Caco-2 (cell line): ENCODE measurements around the gene ATXN3L. TPM values are rescaled to one million over a fixed set of nuclear protein-coding genes. Genes with fewer than 3 reads are reported as not detected.

ENCODE experiments used
- BruUV-seq: library from RNA; stranded (reverse); fragments of 400-500 nt; replicated peaks from 2 replicates; lab custom pipeline; 2021; lab: Mats Ljungman, UMichigan
- CTCF ChIA-PET: fragments of 300-600 bp; sonication (Branson Sonifier 250); formaldehyde crosslinking; loops from one replicate; lab custom pipeline; 2022; ENCODE audit warnings: antibody characterized with exemption; lab: Charles Lee
- POLR2A ChIA-PET: fragments of 300-600 bp; sonication (Branson Sonifier 250); formaldehyde crosslinking; loops from one replicate; lab custom pipeline; 2022; ENCODE audit warnings: antibody characterized with exemption; lab: Charles Lee
- DNase-seq, 2 experiments: peaks; one replicate each; pipeline versions ENCODE4 v3.0.0 to v3.0.0-alpha.2; 2020 to 2022
- H3K27me3 ChIP-seq: replicated peaks from 2 replicates; pipeline ENCODE4 v1.6.0; 2011; ENCODE audit warnings: low read length; ENCODE audit not compliant: control insufficient read depth, insufficient read depth
- H3K36me3 ChIP-seq: 2 replicates; pipeline ENCODE4 v1.5.1; 2011; ENCODE audit warnings: low read length; ENCODE audit not compliant: control insufficient read depth, insufficient read depth
- H3K4me1 ChIP-seq: fragments of 250-450 bp; sonication (Bioruptor Pico); 2 replicates; pipeline ENCODE4 v1.5.1; 2020; ENCODE audit warnings: mild to moderate bottlenecking
- H3K4me3 ChIP-seq: 2 replicates; pipeline ENCODE4 v1.5.1; 2011; ENCODE audit warnings: low read depth, mild to moderate bottlenecking, control low read depth, low read length
- H3K9me3 ChIP-seq: fragments of 250-450 bp; sonication (Bioruptor Pico); 2 replicates; pipeline ENCODE4 v1.5.1; 2020; ENCODE audit warnings: mild to moderate bottlenecking, moderate library complexity
- H3K27ac Mint-ChIP-seq: one replicate; pipeline ENCODE4 v1.8.0; 2022; ENCODE audit warnings: mixed read lengths; ENCODE audit not compliant: unreplicated experiment
- H3K27me3 Mint-ChIP-seq: one replicate; pipeline ENCODE4 v1.8.0; 2022; ENCODE audit warnings: mixed read lengths; ENCODE audit not compliant: insufficient read depth, unreplicated experiment
- H3K36me3 Mint-ChIP-seq: one replicate; pipeline ENCODE4 v1.8.0; 2022; ENCODE audit warnings: mild to moderate bottlenecking, mixed read lengths; ENCODE audit not compliant: insufficient read depth, unreplicated experiment
- H3K4me1 Mint-ChIP-seq: one replicate; pipeline ENCODE4 v1.8.0; 2022; ENCODE audit warnings: low read depth, mixed read lengths; ENCODE audit not compliant: unreplicated experiment
- H3K4me3 Mint-ChIP-seq: one replicate; pipeline ENCODE4 v1.8.0; 2022; ENCODE audit warnings: mild to moderate bottlenecking, moderate library complexity, mixed read lengths; ENCODE audit not compliant: unreplicated experiment
- H3K9me3 Mint-ChIP-seq: one replicate; pipeline ENCODE4 v1.8.0; 2022; ENCODE audit warnings: mixed read lengths; ENCODE audit not compliant: unreplicated experiment
- intact Hi-C: fragments of 100-400 bp; cut with micrococcal nuclease; formaldehyde crosslinking; loops from one replicate; pipeline ENCODE4 v1.10.0; 2022; ENCODE audit not compliant: unreplicated experiment
- total RNA-seq: library from RNA; stranded (reverse); gene quantifications from 2 replicates; pipeline ENCODE4 v1.2.3, GENCODE V29; 2022
- TF ChIP-seq, protein P1 (sequence below), 2 experiments: fragments of 200-600 bp in 1 of 2; IDR thresholded peaks; 1 replicate in 1 of 2; 2 replicates in 1 of 2; pipeline versions ENCODE4 v1.5.1 to v1.8.0; 2011 to 2022; ENCODE audit warnings: antibody characterized with exemption in 1 of 2, control low read depth in 1 of 2, inconsistent platforms in 1 of 2, low read depth in 1 of 2, low read length in 1 of 2, mild to moderate bottlenecking in 1 of 2, moderate library complexity in 1 of 2; ENCODE audit not compliant: insufficient read depth in 1 of 2, severe bottlenecking in 1 of 2, unreplicated experiment in 1 of 2

ATXN3L gene
- total RNA-seq, 1 experiment from 2014 or later, result not detected

DNA sequence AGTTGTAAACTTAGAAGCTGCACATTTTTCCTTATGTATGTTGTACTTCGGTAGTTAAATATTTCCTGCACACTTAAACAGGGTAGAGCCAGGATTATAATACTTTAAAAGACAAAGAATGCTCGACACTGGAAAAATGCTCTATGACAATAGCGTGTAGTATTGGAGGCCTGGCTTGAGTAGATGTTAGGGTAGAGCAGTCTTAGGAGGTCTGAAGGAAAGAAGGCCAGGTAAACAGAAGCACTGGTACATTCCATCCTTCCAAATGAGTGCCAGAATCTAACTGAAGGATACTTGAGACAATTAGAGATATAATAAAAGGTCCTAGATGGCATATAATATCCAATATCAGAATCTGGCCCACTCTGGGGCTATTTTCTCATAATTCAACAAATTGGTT, 42.3 kb downstream of the ATXN3L start:
- H3K36me3 ChIP-seq, result no peaks in the 10 kb centered on the region
- TF ChIP-seq, protein P1, sequence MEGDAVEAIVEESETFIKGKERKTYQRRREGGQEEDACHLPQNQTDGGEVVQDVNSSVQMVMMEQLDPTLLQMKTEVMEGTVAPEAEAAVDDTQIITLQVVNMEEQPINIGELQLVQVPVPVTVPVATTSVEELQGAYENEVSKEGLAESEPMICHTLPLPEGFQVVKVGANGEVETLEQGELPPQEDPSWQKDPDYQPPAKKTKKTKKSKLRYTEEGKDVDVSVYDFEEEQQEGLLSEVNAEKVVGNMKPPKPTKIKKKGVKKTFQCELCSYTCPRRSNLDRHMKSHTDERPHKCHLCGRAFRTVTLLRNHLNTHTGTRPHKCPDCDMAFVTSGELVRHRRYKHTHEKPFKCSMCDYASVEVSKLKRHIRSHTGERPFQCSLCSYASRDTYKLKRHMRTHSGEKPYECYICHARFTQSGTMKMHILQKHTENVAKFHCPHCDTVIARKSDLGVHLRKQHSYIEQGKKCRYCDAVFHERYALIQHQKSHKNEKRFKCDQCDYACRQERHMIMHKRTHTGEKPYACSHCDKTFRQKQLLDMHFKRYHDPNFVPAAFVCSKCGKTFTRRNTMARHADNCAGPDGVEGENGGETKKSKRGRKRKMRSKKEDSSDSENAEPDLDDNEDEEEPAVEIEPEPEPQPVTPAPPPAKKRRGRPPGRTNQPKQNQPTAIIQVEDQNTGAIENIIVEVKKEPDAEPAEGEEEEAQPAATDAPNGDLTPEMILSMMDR (IDR thresholded peaks at IDR 0.05; ENCODE audit: insufficient read depth in 1 of 2, low read depth in 1 of 2, low read length in 1 of 2, severe bottlenecking in 1 of 2, unreplicated experiment in 1 of 2), result no peak
- Mint-ChIP-seq H3K27ac (no peak overlapping the region), H3K9me3 (peaks cover 10% of the 10 kb centered on the region), H3K36me3 (no peaks in the 10 kb centered on the region), H3K27me3 (no peaks in the 10 kb centered on the region), H3K4me1 (peaks cover 6% of the 10 kb centered on the region), H3K4me3 (no peak overlapping the region)
- POLR2A ChIA-PET, result no interaction called here
- no peaks in the 10 kb centered on the region for H3K27me3 ChIP-seq
- H3K9me3 ChIP-seq, result no peaks in the 10 kb centered on the region
- DNase-seq, result no peak
- CTCF ChIA-PET, result no interaction called here
- peaks cover 17% of the 10 kb centered on the region; the same call in 1 of the 2 replicates for H3K4me1 ChIP-seq
- intact Hi-C loops, result no loop called here
- BruUV-seq, result no TSS peak
- no peak overlapping the region for H3K4me3 ChIP-seq

DNA sequence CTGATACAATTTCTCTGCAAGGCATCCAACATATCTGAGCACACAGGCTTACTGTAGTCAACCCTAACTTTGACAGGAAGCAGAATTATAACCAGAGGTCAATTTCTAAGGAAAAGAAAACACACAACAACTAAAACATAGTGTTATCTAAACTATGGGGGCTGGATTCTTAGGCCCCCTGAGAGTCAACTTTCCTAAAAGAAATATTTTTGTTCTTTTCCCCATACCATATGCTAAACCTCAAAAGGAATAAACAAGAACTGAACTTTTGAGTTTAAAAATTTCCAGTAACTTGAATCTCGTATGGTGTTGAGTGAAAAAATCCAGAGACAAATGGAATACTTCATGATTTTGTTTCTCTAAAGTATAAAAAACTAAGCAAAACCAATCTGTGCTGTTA, 42.9 kb downstream of the ATXN3L start:
- TF ChIP-seq, protein P1 (IDR thresholded peaks at IDR 0.05; ENCODE audit: insufficient read depth in 1 of 2, low read depth in 1 of 2, low read length in 1 of 2, severe bottlenecking in 1 of 2, unreplicated experiment in 1 of 2), result no peak
- Mint-ChIP-seq H3K27ac (no peak overlapping the region), H3K9me3 (peaks cover 4% of the 10 kb centered on the region), H3K4me3 (no peak overlapping the region), H3K27me3 (no peaks in the 10 kb centered on the region), H3K4me1 (peaks cover 6% of the 10 kb centered on the region), H3K36me3 (no peaks in the 10 kb centered on the region)
- H3K36me3 ChIP-seq, result no peaks in the 10 kb centered on the region
- H3K4me3 ChIP-seq, result no peak overlapping the region
- H3K4me1 ChIP-seq, result peaks cover 22% of the 10 kb centered on the region; the same call in 1 of the 2 replicates
- intact Hi-C loops, result no loop called here
- POLR2A ChIA-PET, result no interaction called here
- BruUV-seq, result no TSS peak
- H3K9me3 ChIP-seq, result no peaks in the 10 kb centered on the region
- CTCF ChIA-PET, result no interaction called here
- DNase-seq, result no peak
- no peaks in the 10 kb centered on the region for H3K27me3 ChIP-seq

DNA sequence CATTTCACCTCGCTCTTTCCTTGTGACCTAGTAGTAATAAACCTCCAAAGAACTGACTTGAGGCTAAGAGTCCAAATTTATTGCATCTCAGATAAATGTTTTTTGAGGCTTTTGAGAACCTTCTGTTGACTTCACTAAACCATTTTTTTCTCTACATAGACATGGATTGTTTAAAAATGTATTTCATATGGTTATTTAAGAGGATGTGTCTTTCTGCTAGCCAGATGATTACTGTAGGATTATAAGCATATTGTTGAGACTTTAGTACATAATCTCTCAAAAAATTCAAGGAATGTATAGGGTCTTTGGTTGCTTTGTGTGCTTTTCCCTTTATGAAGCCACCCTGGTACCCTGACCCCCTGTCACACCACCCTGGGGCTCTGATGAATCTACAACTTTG, 44.8 kb downstream of the ATXN3L start:
- Mint-ChIP-seq H3K36me3 (no peaks in the 10 kb centered on the region), H3K4me3 (no peak overlapping the region), H3K27ac (no peak overlapping the region), H3K27me3 (no peaks in the 10 kb centered on the region), H3K9me3 (no peaks in the 10 kb centered on the region), H3K4me1 (peaks cover 6% of the 10 kb centered on the region)
- TF ChIP-seq, protein P1 (IDR thresholded peaks at IDR 0.05; ENCODE audit: insufficient read depth in 1 of 2, low read depth in 1 of 2, low read length in 1 of 2, severe bottlenecking in 1 of 2, unreplicated experiment in 1 of 2), result no peak
- ChIA-PET CTCF (no interaction called here), POLR2A (no interaction called here)
- no peaks in the 10 kb centered on the region for H3K36me3 ChIP-seq
- H3K4me3 ChIP-seq, result no peak overlapping the region
- BruUV-seq, result no TSS peak
- H3K9me3 ChIP-seq, result no peaks in the 10 kb centered on the region
- H3K4me1 ChIP-seq, result peaks cover 22% of the 10 kb centered on the region; the same call in 1 of the 2 replicates
- H3K27me3 ChIP-seq, result no peaks in the 10 kb centered on the region
- intact Hi-C loops, result no loop called here
- DNase-seq, result no peak
